OCI-LY7 (cell line): Measurements from ENCODE around the gene EHF. TPM values are rescaled to one million over a fixed set of nuclear protein-coding genes. Genes with fewer than 3 reads are reported as not detected.

Source experiments
- BruUV-seq: library from RNA; stranded (reverse); fragments of 400-500 nt; replicated peaks from 2 replicates; lab custom pipeline; 2021; lab: Mats Ljungman, UMichigan
- CTCF ChIA-PET: fragments of 300-600 bp; sonication (Branson Sonifier 250); formaldehyde crosslinking; loops from one replicate; lab custom pipeline; 2022; ENCODE audit warnings: antibody characterized with exemption; ENCODE audit not compliant: unreplicated experiment; lab: Charles Lee
- POLR2A ChIA-PET: fragments of 300-600 bp; sonication (Branson Sonifier 250); formaldehyde crosslinking; loops from one replicate; lab custom pipeline; 2022; ENCODE audit warnings: antibody characterized with exemption; lab: Charles Lee
- DNase-seq: peaks from one replicate; pipeline ENCODE4 v3.0.0-alpha.2; 2015; ENCODE audit warnings: low spot score
- H2AFZ ChIP-seq: fragments of 200-600 bp; sonication (generic), shearing (Covaris generic); 2 replicates; pipeline ENCODE4 v1.6.1; 2014; ENCODE audit warnings: mild to moderate bottlenecking, antibody characterized with exemption, low read length, moderate library complexity
- H3K27ac ChIP-seq: fragments of 200-600 bp; sonication (generic); 2 replicates; pipeline ENCODE4 v1.5.1; 2014; ENCODE audit warnings: mixed run types, low read depth, mild to moderate bottlenecking, moderate library complexity, low read length, inconsistent platforms; ENCODE audit not compliant: poor library complexity, severe bottlenecking
- H3K36me3 ChIP-seq: fragments of 200-600 bp; sonication (generic); 2 replicates; pipeline ENCODE4 v1.6.1; 2014; ENCODE audit warnings: mild to moderate bottlenecking, antibody characterized with exemption, low read length, moderate library complexity, mixed read lengths; ENCODE audit not compliant: insufficient read depth
- H3K4me1 ChIP-seq: fragments of 200-600 bp; sonication (generic); 2 replicates; pipeline ENCODE4 v1.5.1; 2014; ENCODE audit warnings: mild to moderate bottlenecking, low read length; ENCODE audit not compliant: insufficient read depth, poor library complexity, severe bottlenecking
- H3K4me2 ChIP-seq: fragments of 200-600 bp; sonication (generic); 2 replicates; pipeline ENCODE4 v1.6.1; 2014; ENCODE audit warnings: mild to moderate bottlenecking, low read length
- H3K4me3 ChIP-seq: fragments of 200-600 bp; sonication (generic); 2 replicates; pipeline ENCODE4 v1.5.1; 2014; ENCODE audit warnings: mild to moderate bottlenecking, low read depth, low read length; ENCODE audit not compliant: poor library complexity, severe bottlenecking
- H3K79me2 ChIP-seq: fragments of 200-600 bp; sonication (generic); 2 replicates; pipeline ENCODE4 v1.6.1; 2016; ENCODE audit warnings: low read depth, mild to moderate bottlenecking, low read length, moderate library complexity, mixed read lengths; ENCODE audit not compliant: insufficient read depth
- H3K9me2 ChIP-seq: fragments of 200-600 bp; sonication (generic); 2 replicates; pipeline ENCODE4 v1.6.1; 2016; ENCODE audit warnings: mild to moderate bottlenecking, low read length, mixed read lengths; ENCODE audit not compliant: insufficient read depth
- H3K9me3 ChIP-seq: fragments of 200-600 bp; sonication (generic); 2 replicates; pipeline ENCODE4 v1.6.1; 2014; ENCODE audit warnings: mild to moderate bottlenecking, mixed run types, low read length, mixed read lengths
- H4K20me1 ChIP-seq: fragments of 200-600 bp; sonication (generic); 2 replicates; pipeline ENCODE4 v1.6.1; 2014; ENCODE audit warnings: mild to moderate bottlenecking, antibody characterized with exemption, low read length, moderate library complexity, mixed read lengths; ENCODE audit not compliant: insufficient read depth
- CTCF ChIP-seq: fragments of 200-600 bp; sonication (generic); conservative IDR thresholded peaks from 2 replicates; pipeline ENCODE4 v1.5.1; 2014; ENCODE audit warnings: mild to moderate bottlenecking, antibody characterized with exemption, low read length, moderate library complexity, mixed read lengths
- EZH2phosphoT487 ChIP-seq: fragments of 200-600 bp; sonication (generic); IDR thresholded peaks from 2 replicates; pipeline ENCODE4 v1.6.1; 2018; ENCODE audit warnings: low read depth, borderline replicate concordance, mild to moderate bottlenecking, mixed run types, antibody characterized with exemption, low read length, moderate library complexity, mixed read lengths
- intact Hi-C: fragments of 100-400 bp; cut with micrococcal nuclease; formaldehyde crosslinking; loops from one replicate; pipeline ENCODE4 v1.10.0; 2022; ENCODE audit not compliant: unreplicated experiment
- total RNA-seq, 2 experiments: library from RNA; depleted of rRNA in 1 of 2; stranded (reverse); fragments of >200 nt in 1 of 2; shearing (Covaris generic) in 1 of 2; gene quantifications; 2 replicates each; pipeline ENCODE4 v1.2.3, GENCODE V29; 2014 to 2022

The EHF gene
- total RNA-seq, 2 experiments from 2014 or later: not detected

- TF ChIP-seq CTCF: no peak
- no peak for TF ChIP-seq EZH2phosphoT487
- no peaks in the 10 kb centered on the region for H4K20me1 ChIP-seq
- CTCF ChIA-PET: no interaction called here
- POLR2A ChIA-PET: no interaction called here
- H2AFZ ChIP-seq: no peak overlapping the region
- H3K36me3 ChIP-seq: no peaks in the 10 kb centered on the region
- no peak for DNase-seq
- no peak overlapping the region for H3K27ac ChIP-seq
- no peaks in the 10 kb centered on the region for H3K79me2 ChIP-seq
- no peak overlapping the region for H3K4me2 ChIP-seq
- no TSS peak for BruUV-seq
- no peaks in the 10 kb centered on the region for H3K9me2 ChIP-seq
- H3K4me3 ChIP-seq: no peak overlapping the region
- intact Hi-C loops: no loop called here
- H3K9me3 ChIP-seq: 0 out of 2 replicates have a peak, but pooled peaks cover 6% of the 10 kb centered on the region
- H3K4me1 ChIP-seq: no peaks in the 10 kb centered on the region
Observed at GRCh38 chr11:34706709-34707461, 86.0 kb downstream of the EHF start.

- H3K4me2 ChIP-seq: no peak overlapping the region
- BruUV-seq: no TSS peak
- no peaks in the 10 kb centered on the region for H3K4me1 ChIP-seq
- no peak for TF ChIP-seq EZH2phosphoT487
- no peak for TF ChIP-seq CTCF
- no peak for DNase-seq
- 0 out of 2 replicates have a peak, but pooled peaks cover 6% of the 10 kb centered on the region for H3K9me3 ChIP-seq
- no peak overlapping the region for H2AFZ ChIP-seq
- H3K4me3 ChIP-seq: no peak overlapping the region
- intact Hi-C loops: no loop called here
- no peaks in the 10 kb centered on the region for H3K79me2 ChIP-seq
- ChIA-PET POLR2A (no interaction called here), CTCF (no interaction called here)
- no peaks in the 10 kb centered on the region for H3K36me3 ChIP-seq
- H4K20me1 ChIP-seq: no peaks in the 10 kb centered on the region
- H3K27ac ChIP-seq: no peak overlapping the region
- no peaks in the 10 kb centered on the region for H3K9me2 ChIP-seq
Observed at GRCh38 chr11:34707462-34707840, 86.6 kb downstream of the EHF start.

Other genes with a start within 250 kb of the EHF start
- 42.6 and 46.6 TPM in 2 replicates for gene CAT, start 182.2 kb upstream of the EHF start, total RNA-seq (2014; rRNA removed; shearing (Covaris generic))
- gene CAT, start 182.2 kb upstream of the EHF start, total RNA-seq (2022): 47.8 and 58.3 TPM in 2 replicates
- gene ELF5, start 107.3 kb upstream of the EHF start, total RNA-seq (2014; rRNA removed; shearing (Covaris generic)): not detected in 2 replicates
- not detected in 2 replicates for gene ELF5, start 107.3 kb upstream of the EHF start, total RNA-seq (2022)